ENCODE results near the gene NETO1. TPM values are rescaled to one million over a fixed set of nuclear protein-coding genes. Genes with fewer than 3 reads are reported as not detected.

Gene NETO1
- total and polyA plus RNA-seq, 10 of the 15 experiments (the other 5 are each of a cell fraction or from before 2014, with no cell fraction given), result 0.52 TPM; not detected in 9

DNA sequence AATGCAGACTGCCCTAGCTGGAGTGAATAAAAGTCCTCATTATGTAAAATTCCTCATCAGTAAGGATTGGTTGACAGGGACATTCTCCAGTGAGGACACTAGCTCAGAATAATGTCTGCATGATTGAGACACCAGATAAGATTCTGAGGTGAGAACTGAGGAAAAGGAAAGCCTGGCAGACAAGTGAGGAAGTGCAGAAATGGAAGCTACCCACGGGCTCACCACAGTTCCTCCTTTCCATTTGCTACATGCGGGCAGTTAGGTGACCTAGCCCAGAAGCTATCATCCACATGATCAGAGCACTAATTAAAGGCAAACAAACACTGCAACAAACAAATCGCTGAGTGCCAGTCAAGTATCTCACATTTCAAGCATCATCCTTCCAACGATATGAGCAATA is 27.7 kb downstream of the NETO1 start:
- H3K4me3 ChIP-seq, result no peak overlapping the region
- ATAC-seq (no peak), FAIRE-seq (no peak), DNase-seq (ENCODE audit: low read depth, low spot score) (no peak)
- H2AFZ ChIP-seq (ENCODE audit: control insufficient read depth, low read depth, low read length), result no peak overlapping the region
- no peak overlapping the region for H3K4me2 ChIP-seq (ENCODE audit: control insufficient read depth, insufficient read depth)
- no peak overlapping the region for H3K9ac ChIP-seq (ENCODE audit: control insufficient read depth, insufficient read depth, low read length)
- no peaks in the 10 kb centered on the region for H3K36me3 ChIP-seq (ENCODE audit: control insufficient read depth in 2 of 2, insufficient read depth in 2 of 2, low read length in 1 of 2)
- no peaks in the 10 kb centered on the region for H3K9me3 ChIP-seq (replicated peaks; ENCODE audit: control insufficient read depth, insufficient read depth, low read length)
- CTCF ChIA-PET, result interaction anchor here (1.3 to 1.6 kb wide), 2 partner anchors 12 to 77 kb away, joined by 3 to 5 read pairs; no protein-coding TSS in a partner anchor
- TF ChIP-seq RFX5 (IDR thresholded peaks at IDR 0.05; ENCODE audit: low read depth, low read length) (no peak), SUPT20H (IDR thresholded peaks at IDR 0.05; ENCODE audit: borderline replicate concordance, control insufficient read depth, low read depth, low read length) (no peak), SREBF1 (IDR thresholded peaks at IDR 0.05; ENCODE audit: low read length) (no peak), RBBP5 (conservative IDR thresholded peaks at IDR 0.05) (no peak), SP1 (IDR thresholded peaks at IDR 0.05; ENCODE audit: low read depth, low read length) (no peak), CHD2 (IDR thresholded peaks at IDR 0.05; ENCODE audit: borderline replicate concordance, low read depth, low read length) (no peak), SIX5 (IDR thresholded peaks at IDR 0.05; ENCODE audit: low read depth, low read length, severe bottlenecking) (no peak), TCF12 (IDR thresholded peaks at IDR 0.05; ENCODE audit: low read depth, low read length) (no peak), CHD1 (IDR thresholded peaks at IDR 0.05; ENCODE audit: low read depth, low read length) (no peak), NRF1 (conservative IDR thresholded peaks at IDR 0.05; ENCODE audit: low read depth, low read length) (no peak), HDGF (IDR thresholded peaks at IDR 0.05) (no peak)
- TF ChIP-seq, protein P1, sequence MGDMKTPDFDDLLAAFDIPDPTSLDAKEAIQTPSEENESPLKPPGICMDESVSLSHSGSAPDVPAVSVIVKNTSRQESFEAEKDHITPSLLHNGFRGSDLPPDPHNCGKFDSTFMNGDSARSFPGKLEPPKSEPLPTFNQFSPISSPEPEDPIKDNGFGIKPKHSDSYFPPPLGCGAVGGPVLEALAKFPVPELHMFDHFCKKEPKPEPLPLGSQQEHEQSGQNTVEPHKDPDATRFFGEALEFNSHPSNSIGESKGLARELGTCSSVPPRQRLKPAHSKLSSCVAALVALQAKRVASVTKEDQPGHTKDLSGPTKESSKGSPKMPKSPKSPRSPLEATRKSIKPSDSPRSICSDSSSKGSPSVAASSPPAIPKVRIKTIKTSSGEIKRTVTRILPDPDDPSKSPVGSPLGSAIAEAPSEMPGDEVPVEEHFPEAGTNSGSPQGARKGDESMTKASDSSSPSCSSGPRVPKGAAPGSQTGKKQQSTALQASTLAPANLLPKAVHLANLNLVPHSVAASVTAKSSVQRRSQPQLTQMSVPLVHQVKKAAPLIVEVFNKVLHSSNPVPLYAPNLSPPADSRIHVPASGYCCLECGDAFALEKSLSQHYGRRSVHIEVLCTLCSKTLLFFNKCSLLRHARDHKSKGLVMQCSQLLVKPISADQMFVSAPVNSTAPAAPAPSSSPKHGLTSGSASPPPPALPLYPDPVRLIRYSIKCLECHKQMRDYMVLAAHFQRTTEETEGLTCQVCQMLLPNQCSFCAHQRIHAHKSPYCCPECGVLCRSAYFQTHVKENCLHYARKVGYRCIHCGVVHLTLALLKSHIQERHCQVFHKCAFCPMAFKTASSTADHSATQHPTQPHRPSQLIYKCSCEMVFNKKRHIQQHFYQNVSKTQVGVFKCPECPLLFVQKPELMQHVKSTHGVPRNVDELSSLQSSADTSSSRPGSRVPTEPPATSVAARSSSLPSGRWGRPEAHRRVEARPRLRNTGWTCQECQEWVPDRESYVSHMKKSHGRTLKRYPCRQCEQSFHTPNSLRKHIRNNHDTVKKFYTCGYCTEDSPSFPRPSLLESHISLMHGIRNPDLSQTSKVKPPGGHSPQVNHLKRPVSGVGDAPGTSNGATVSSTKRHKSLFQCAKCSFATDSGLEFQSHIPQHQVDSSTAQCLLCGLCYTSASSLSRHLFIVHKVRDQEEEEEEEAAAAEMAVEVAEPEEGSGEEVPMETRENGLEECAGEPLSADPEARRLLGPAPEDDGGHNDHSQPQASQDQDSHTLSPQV (IDR thresholded peaks at IDR 0.05), result no peak
- TF ChIP-seq, protein P2, sequence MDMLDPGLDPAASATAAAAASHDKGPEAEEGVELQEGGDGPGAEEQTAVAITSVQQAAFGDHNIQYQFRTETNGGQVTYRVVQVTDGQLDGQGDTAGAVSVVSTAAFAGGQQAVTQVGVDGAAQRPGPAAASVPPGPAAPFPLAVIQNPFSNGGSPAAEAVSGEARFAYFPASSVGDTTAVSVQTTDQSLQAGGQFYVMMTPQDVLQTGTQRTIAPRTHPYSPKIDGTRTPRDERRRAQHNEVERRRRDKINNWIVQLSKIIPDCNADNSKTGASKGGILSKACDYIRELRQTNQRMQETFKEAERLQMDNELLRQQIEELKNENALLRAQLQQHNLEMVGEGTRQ (IDR thresholded peaks at IDR 0.05; ENCODE audit: borderline replicate concordance, low read depth, low read length), result no peak
- TF ChIP-seq, protein P3, sequence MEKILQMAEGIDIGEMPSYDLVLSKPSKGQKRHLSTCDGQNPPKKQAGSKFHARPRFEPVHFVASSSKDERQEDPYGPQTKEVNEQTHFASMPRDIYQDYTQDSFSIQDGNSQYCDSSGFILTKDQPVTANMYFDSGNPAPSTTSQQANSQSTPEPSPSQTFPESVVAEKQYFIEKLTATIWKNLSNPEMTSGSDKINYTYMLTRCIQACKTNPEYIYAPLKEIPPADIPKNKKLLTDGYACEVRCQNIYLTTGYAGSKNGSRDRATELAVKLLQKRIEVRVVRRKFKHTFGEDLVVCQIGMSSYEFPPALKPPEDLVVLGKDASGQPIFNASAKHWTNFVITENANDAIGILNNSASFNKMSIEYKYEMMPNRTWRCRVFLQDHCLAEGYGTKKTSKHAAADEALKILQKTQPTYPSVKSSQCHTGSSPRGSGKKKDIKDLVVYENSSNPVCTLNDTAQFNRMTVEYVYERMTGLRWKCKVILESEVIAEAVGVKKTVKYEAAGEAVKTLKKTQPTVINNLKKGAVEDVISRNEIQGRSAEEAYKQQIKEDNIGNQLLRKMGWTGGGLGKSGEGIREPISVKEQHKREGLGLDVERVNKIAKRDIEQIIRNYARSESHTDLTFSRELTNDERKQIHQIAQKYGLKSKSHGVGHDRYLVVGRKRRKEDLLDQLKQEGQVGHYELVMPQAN (conservative IDR thresholded peaks at IDR 0.05), result no peak
- TF ChIP-seq, protein P4, sequence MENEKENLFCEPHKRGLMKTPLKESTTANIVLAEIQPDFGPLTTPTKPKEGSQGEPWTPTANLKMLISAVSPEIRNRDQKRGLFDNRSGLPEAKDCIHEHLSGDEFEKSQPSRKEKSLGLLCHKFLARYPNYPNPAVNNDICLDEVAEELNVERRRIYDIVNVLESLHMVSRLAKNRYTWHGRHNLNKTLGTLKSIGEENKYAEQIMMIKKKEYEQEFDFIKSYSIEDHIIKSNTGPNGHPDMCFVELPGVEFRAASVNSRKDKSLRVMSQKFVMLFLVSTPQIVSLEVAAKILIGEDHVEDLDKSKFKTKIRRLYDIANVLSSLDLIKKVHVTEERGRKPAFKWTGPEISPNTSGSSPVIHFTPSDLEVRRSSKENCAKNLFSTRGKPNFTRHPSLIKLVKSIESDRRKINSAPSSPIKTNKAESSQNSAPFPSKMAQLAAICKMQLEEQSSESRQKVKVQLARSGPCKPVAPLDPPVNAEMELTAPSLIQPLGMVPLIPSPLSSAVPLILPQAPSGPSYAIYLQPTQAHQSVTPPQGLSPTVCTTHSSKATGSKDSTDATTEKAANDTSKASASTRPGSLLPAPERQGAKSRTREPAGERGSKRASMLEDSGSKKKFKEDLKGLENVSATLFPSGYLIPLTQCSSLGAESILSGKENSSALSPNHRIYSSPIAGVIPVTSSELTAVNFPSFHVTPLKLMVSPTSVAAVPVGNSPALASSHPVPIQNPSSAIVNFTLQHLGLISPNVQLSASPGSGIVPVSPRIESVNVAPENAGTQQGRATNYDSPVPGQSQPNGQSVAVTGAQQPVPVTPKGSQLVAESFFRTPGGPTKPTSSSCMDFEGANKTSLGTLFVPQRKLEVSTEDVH (IDR thresholded peaks at IDR 0.05; ENCODE audit: low read depth, partially characterized antibody), result no peak
- intact Hi-C loops (cut with micrococcal nuclease; ENCODE audit: unreplicated experiment), result no loop called here
- in situ Hi-C loops (cut with MboI), result no loop called here
- H4K20me1 ChIP-seq (ENCODE audit: control insufficient read depth, insufficient read depth), result no peaks in the 10 kb centered on the region
- RAD21 ChIA-PET (ENCODE audit: unreplicated experiment), result no interaction called here
- POLR2A ChIA-PET, result no interaction called here
- SMC1A ChIA-PET (ENCODE audit: uncharacterized antibody, unreplicated experiment), result interaction anchor here (1.0 kb wide), 1 partner anchor 9 kb away, joined by 3 read pairs; no protein-coding TSS in a partner anchor
- BruUV-seq (replicated peaks), result no TSS peak
- WGBS (ENCODE audit: insufficient coverage, insufficient replicate concordance, low lambda C conversion rate, missing lambda C conversion rate), result 0% methylated on average over 4 of the region's 4 CpGs
- H3K27me3 ChIP-seq (replicated peaks in 1 of 2; ENCODE audit: control insufficient read depth in 2 of 2, insufficient read depth in 2 of 2, low read length in 1 of 2), result no peaks in the 10 kb centered on the region
- no peak overlapping the region for H3K27ac ChIP-seq (ENCODE audit: control insufficient read depth, insufficient read depth)
- no peaks in the 10 kb centered on the region for H3K79me2 ChIP-seq (ENCODE audit: control insufficient read depth, insufficient read depth, low read length)
- H3K4me1 ChIP-seq (ENCODE audit: control insufficient read depth, insufficient read depth, low read length), result no peaks in the 10 kb centered on the region
